ENCODE results near the gene MPHOSPH6. TPM values are rescaled to one million over a fixed set of nuclear protein-coding genes. Genes with fewer than 3 reads are reported as not detected.

Gene MPHOSPH6
- total and polyA plus RNA-seq, 2 of the 13 experiments (the other 11 are each of a cell fraction or from before 2014, with no cell fraction given): 28.4 to 76.4 TPM

GRCh38 chr16:82169861-82170845 is at the start of gene MPHOSPH6 (continued):
- TF ChIP-seq ZNF275 (CRISPR knock-in tag; IDR thresholded peaks at IDR 0.05; ENCODE audit: borderline replicate concordance) (peak; percentile 89; the same call in 1 of the 2 replicates), ZNF318 (CRISPR knock-in tag; IDR thresholded peaks at IDR 0.05) (no peak), ZBTB43 (CRISPR knock-in tag; conservative IDR thresholded peaks at IDR 0.05) (peak; percentile 90), PHB2 (IDR thresholded peaks at IDR 0.05; ENCODE audit: partially characterized antibody) (no peak), KDM2A (CRISPR knock-in tag; IDR thresholded peaks at IDR 0.05; ENCODE audit: borderline replicate concordance, low read depth) (peak; percentile 95), ZNF574 (CRISPR knock-in tag; IDR thresholded peaks at IDR 0.05) (peak; percentile 83), FUBP1 (CRISPR knock-in tag; IDR thresholded peaks at IDR 0.05; ENCODE audit: borderline replicate concordance) (no peak), SRF (IDR thresholded peaks at IDR 0.05; ENCODE audit: low read depth, low read length) (no peak)

Data from HepG2 (cell line).